Measurements from ENCODE around the gene RUNX2. TPM values are rescaled to one million over a fixed set of nuclear protein-coding genes. Genes with fewer than 3 reads are reported as not detected.

Gene RUNX2
- total RNA-seq, 2 experiments from 2014 or later = 0.27 to 0.44 TPM

DNA sequence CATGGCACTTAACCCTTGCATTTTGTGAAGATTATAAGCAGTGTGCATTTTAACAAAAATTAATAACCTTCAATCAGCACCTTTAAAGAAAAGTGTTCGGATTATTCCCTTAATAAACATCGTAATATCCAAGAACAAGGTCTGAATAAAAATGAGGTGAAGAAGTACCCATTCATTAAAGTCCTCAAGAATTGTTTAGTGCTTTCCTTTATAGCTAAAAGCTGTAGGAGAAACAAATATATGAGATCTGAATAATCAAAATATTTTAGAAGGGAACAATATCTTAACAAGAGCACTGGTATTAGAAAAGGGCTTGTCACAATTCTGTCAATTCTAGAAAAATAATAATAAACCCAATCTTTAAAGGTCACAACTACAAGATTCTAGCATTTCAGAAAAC is 217.3 kb downstream of the RUNX2 start:
- CTCF ChIA-PET (ENCODE audit: unreplicated experiment) = no interaction called here
- H3K27ac ChIP-seq (ENCODE audit: low read depth, low read length, poor library complexity, severe bottlenecking) = no peak overlapping the region
- no peak overlapping the region for H3K4me3 ChIP-seq (ENCODE audit: low read depth, low read length, poor library complexity, severe bottlenecking)
- H3K79me2 ChIP-seq (ENCODE audit: insufficient read depth, low read depth, low read length) = no peaks in the 10 kb centered on the region
- no peak for DNase-seq (ENCODE audit: low spot score)
- H3K4me1 ChIP-seq (ENCODE audit: insufficient read depth, low read length, poor library complexity, severe bottlenecking) = no peaks in the 10 kb centered on the region
- no peaks in the 10 kb centered on the region for H3K9me3 ChIP-seq (ENCODE audit: low read length)
- H2AFZ ChIP-seq (ENCODE audit: low read length) = no peak overlapping the region
- no peaks in the 10 kb centered on the region for H3K36me3 ChIP-seq (ENCODE audit: insufficient read depth, low read length)
- no peaks in the 10 kb centered on the region for H3K9me2 ChIP-seq (ENCODE audit: insufficient read depth, low read length)
- H4K20me1 ChIP-seq (ENCODE audit: insufficient read depth, low read length) = no peaks in the 10 kb centered on the region
- no peak for TF ChIP-seq EZH2phosphoT487 (IDR thresholded peaks at IDR 0.05; ENCODE audit: borderline replicate concordance, low read depth, low read length)
- TF ChIP-seq CTCF (conservative IDR thresholded peaks at IDR 0.05; ENCODE audit: low read length) = no peak
- H3K4me2 ChIP-seq (ENCODE audit: low read length) = no peak overlapping the region
- POLR2A ChIA-PET = interaction anchor here (0.6 kb wide), 1 partner anchor 54 kb away, joined by 5 read pairs; no protein-coding TSS in a partner anchor
- BruUV-seq (replicated peaks) = no TSS peak
- intact Hi-C loops (cut with micrococcal nuclease; ENCODE audit: unreplicated experiment) = no loop called here

GRCh38 chr6:45548657-45549515 is 220.8 kb downstream of the RUNX2 start:
- Histone ChIP-seq H3K4me2 (ENCODE audit: low read length) (no peak overlapping the region), H3K27ac (ENCODE audit: low read depth, low read length, poor library complexity, severe bottlenecking) (no peak overlapping the region), H3K9me3 (ENCODE audit: low read length) (no peaks in the 10 kb centered on the region), H3K79me2 (ENCODE audit: insufficient read depth, low read depth, low read length) (no peaks in the 10 kb centered on the region), H3K4me1 (ENCODE audit: insufficient read depth, low read length, poor library complexity, severe bottlenecking) (no peaks in the 10 kb centered on the region), H2AFZ (ENCODE audit: low read length) (no peak overlapping the region), H3K36me3 (ENCODE audit: insufficient read depth, low read length) (no peaks in the 10 kb centered on the region), H3K4me3 (ENCODE audit: low read depth, low read length, poor library complexity, severe bottlenecking) (no peak overlapping the region), H4K20me1 (ENCODE audit: insufficient read depth, low read length) (no peaks in the 10 kb centered on the region), H3K9me2 (ENCODE audit: insufficient read depth, low read length) (no peaks in the 10 kb centered on the region)
- intact Hi-C loops (cut with micrococcal nuclease; ENCODE audit: unreplicated experiment) = no loop called here
- no TSS peak for BruUV-seq (replicated peaks)
- TF ChIP-seq CTCF (conservative IDR thresholded peaks at IDR 0.05; ENCODE audit: low read length) (no peak), EZH2phosphoT487 (IDR thresholded peaks at IDR 0.05; ENCODE audit: borderline replicate concordance, low read depth, low read length) (no peak)
- DNase-seq (ENCODE audit: low spot score) = no peak
- POLR2A ChIA-PET = interaction anchor here (1.1 kb wide), 1 partner anchor 18 kb away, joined by 3 read pairs; no protein-coding TSS in a partner anchor
- CTCF ChIA-PET (ENCODE audit: unreplicated experiment) = interaction anchor here (0.5 kb wide), 1 partner anchor 12 kb away, joined by 4 read pairs; no protein-coding TSS in a partner anchor

DNA sequence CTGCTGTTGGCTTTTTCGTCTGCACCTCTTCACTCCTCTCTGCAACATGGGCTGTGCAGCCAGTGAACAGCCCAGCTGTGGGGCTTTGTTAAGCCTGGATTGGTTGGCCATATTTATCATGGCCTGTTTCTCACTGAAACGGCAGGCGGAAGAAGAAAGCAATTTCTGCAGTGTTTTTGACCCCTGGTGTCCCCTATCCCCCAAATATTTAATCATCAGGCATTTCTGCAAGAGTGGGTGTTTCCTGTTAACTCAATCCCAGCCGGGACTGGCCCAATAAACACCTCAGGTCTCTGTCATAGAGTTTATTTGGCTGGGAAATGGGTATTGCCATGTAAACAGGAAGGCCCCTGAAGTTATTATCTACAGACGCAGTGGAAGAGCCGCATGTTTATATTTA is 224.4 kb downstream of the RUNX2 start:
- H3K4me3 ChIP-seq (ENCODE audit: low read depth, low read length, poor library complexity, severe bottlenecking) = no peak overlapping the region
- H3K4me1 ChIP-seq (ENCODE audit: insufficient read depth, low read length, poor library complexity, severe bottlenecking) = no peaks in the 10 kb centered on the region
- ChIA-PET CTCF (ENCODE audit: unreplicated experiment) (no interaction called here), POLR2A (no interaction called here)
- intact Hi-C loops (cut with micrococcal nuclease; ENCODE audit: unreplicated experiment) = no loop called here
- TF ChIP-seq EZH2phosphoT487 (IDR thresholded peaks at IDR 0.05; ENCODE audit: borderline replicate concordance, low read depth, low read length) = no peak
- TF ChIP-seq CTCF (conservative IDR thresholded peaks at IDR 0.05; ENCODE audit: low read length) = no peak
- no TSS peak for BruUV-seq (replicated peaks)
- H3K36me3 ChIP-seq (ENCODE audit: insufficient read depth, low read length) = no peaks in the 10 kb centered on the region
- H2AFZ ChIP-seq (ENCODE audit: low read length) = no peak overlapping the region
- no peak overlapping the region for H3K4me2 ChIP-seq (ENCODE audit: low read length)
- no peak overlapping the region for H3K27ac ChIP-seq (ENCODE audit: low read depth, low read length, poor library complexity, severe bottlenecking)
- DNase-seq (ENCODE audit: low spot score) = no peak
- H3K79me2 ChIP-seq (ENCODE audit: insufficient read depth, low read depth, low read length) = no peaks in the 10 kb centered on the region
- no peaks in the 10 kb centered on the region for H3K9me3 ChIP-seq (ENCODE audit: low read length)
- no peaks in the 10 kb centered on the region for H4K20me1 ChIP-seq (ENCODE audit: insufficient read depth, low read length)
- no peaks in the 10 kb centered on the region for H3K9me2 ChIP-seq (ENCODE audit: insufficient read depth, low read length)

All from OCI-LY7 (cell line).